Hindlimb muscle (tissue), 1 donor: ENCODE measurements around the gene ASB6. TPM values are rescaled to one million over a fixed set of nuclear protein-coding genes. Genes with fewer than 3 reads are reported as not detected.

Source experiments
- DNase-seq: peaks from one replicate; pipeline ENCODE4 v3.0.0-alpha.2; 2013
- polyA plus RNA-seq: library from polyadenylated mRNA; unstranded; fragments of 120-200 nt; gene quantifications from one replicate; pipeline ENCODE4 v1.2.1, GENCODE V29; 2013; ENCODE audit not compliant: insufficient read length

ASB6 gene, protein sequence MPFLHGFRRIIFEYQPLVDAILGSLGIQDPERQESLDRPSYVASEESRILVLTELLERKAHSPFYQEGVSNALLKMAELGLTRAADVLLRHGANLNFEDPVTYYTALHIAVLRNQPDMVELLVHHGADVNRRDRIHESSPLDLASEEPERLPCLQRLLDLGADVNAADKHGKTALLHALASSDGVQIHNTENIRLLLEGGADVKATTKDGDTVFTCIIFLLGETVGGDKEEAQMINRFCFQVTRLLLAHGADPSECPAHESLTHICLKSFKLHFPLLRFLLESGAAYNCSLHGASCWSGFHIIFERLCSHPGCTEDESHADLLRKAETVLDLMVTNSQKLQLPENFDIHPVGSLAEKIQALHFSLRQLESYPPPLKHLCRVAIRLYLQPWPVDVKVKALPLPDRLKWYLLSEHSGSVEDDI
- 15.2 TPM for polyA plus RNA-seq

DNA sequence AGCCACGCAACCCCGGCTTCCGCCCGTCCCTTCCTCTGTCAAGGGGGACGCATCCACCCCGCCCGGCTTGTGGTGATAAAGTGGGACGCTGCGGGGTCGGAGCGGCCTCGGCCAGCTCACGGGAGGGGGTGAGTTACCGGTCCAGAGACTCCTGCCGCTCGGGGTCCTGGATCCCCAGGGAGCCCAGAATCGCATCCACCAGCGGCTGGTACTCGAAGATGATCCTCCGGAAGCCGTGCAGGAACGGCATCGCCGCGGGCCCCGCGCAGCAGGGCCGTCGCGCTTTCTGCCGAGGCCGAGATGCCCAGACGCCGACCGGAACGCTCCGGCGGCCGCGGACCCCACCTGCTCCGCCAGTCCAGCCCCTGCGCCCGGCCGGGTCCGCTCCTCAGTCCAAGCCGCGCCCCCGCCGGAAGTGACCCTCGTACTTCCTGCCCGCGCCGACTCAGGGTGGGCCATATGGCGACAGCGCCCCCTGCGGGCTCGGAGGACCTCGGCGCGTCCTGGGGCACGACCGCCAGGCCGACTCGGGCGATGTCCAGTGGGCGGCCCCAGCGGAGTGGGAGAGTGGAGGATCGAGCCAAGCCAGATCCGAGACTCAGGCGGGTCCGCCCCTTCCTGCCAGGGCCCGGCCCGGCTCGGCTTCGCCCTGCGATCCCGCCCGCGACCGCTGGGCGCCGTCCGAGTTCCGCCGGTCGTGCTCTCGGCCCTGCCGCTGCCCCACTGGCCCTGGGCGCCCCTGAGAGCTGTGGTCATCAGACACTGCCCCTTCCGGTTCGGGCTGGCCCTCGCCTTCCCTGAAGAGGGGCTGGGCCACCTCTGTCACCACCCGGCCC is at the start of gene ASB6:
Gene ASB6 (minus strand): TSS at position 402 of the 836 bp plus-strand sequence. CDS start 152 bp downstream, at position 250.
- DNase-seq, result peak; percentile 99

GRCh38 chr9:129688285-129689043 is 46.5 kb upstream of the ASB6 start:
- DNase-seq, result no peak

DNA sequence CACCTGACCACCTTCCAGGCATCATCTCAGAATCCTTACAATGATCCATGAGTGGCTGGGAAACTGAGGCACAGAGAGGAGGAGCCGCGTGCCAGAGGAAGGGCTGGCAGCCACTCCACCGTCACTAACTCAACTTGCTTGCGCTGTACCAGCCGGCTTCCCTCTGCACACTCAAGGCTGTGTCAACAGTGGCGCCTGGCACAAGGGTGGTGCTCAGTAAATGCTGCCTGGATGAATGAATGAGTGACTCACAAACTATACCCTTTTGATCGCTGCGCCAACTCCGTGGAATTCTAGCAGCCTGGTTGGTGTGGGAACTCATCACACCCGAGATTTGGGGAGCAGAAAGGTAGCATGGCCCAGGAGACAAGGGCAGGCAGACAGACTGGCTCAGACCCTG is 45.4 kb upstream of the ASB6 start:
- DNase-seq, result no peak

GRCh38 chr9:129686736-129687135 is 44.8 kb upstream of the ASB6 start:
- no peak for DNase-seq

- no peak for DNase-seq
Measured at GRCh38 chr9:129685933-129686259, 43.9 kb upstream of the ASB6 start.

DNA sequence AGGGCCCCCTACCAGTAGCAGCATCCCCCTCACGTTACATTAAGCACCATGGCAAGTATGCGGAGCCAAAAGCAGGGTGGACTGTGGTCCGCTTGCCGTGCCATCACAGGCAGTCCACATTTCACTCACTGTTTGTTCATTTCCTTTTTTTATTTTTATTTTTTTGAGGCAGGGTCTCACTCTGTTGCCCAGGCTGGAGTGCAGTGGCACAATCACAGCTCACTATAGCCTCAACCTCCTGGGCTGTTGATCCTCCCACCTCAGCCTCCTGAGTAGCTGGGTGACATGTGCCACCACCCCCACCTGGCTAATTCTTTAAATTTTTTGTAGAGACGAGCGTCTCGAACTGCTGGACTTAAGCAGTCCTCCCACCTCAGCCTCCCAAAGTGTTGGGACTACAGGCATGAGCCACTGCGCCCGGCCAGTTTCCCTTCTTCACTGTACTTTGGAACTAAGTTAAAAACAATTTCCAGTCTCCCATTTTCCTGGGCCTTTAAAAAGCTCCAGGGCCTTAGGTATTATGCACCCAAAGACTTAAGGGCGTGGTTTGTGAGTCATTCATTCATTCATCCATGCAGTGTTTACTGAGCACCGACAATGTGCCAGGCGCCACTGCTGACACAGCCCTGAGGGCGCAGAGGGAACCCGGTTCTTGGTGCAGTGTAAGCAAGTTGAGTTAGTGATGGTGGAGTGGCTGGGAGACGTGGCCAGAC is 43.4 kb upstream of the ASB6 start:
- no peak for DNase-seq

GRCh38 chr9:129682381-129682780 is 40.4 kb upstream of the ASB6 start:
- no peak for DNase-seq

DNA sequence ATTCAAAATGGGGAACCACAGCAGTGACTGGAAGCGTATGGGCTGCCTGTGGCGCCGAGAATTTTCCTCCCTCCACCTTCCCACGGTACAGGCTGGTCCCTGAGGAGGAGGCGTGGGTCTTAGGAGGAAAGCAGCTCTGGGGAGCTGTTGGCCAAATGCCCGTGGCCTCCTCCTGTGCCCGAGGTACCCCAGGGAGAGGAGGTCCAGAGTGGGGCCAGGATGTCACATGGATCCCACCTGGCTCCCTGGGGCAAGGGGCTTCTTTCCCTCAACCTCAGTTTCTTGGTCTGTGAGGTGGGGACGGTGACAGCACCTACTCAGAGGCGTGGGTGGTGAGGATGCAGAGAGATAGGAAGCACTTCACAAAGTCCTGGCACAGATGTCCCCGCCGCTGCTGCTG is 40.0 kb upstream of the ASB6 start:
- DNase-seq, result no peak

GRCh38 chr9:129679537-129679936 is 37.6 kb upstream of the ASB6 start:
- DNase-seq, result no peak

GRCh38 chr9:129678844-129679243 is 36.9 kb upstream of the ASB6 start:
- DNase-seq, result no peak

DNA sequence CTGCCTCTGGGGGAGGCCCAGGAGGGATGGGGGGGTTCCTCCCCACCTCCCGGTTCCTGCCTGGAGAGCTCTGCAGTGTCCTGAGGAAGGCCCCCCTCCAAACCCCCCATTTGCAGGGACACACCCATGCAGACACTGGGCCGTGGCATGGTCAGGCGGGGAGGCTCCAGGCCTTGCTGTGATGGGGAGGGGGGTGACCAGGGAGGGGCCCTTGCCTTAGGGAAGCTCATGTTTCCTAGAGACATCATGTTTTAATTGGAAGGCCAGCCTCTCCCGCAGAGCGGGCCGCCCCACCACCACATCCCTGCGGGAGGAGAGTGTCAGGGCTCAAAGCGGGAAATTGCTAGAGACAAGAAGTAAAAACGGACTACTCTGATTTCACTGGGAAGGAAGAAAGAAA is 35.5 kb upstream of the ASB6 start:
- DNase-seq, result peak; percentile 49

DNA sequence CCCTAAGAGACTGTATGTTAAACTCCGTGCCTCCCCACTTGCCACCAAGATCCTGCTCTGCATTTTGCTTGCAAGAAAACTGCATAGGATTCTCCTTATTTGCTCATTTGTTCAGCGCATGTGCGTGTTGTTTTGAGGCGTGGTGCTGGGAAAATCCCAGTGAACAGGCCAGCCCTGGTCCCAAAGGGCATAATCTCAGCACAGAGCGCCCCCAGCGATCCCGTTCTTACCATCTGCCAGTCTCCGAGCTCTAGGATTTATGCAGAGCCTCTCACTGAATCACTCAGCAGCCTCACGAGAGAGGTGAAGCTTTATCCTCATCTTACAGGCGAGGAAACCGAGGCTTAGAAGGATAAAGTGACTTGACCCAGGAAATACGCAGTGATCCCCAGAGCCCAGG is 35.0 kb upstream of the ASB6 start:
- no peak for DNase-seq

- no peak for DNase-seq
Measured at GRCh38 chr9:129676287-129676686, 34.3 kb upstream of the ASB6 start.

- no peak for DNase-seq
Measured at GRCh38 chr9:129675620-129676019, 33.7 kb upstream of the ASB6 start.

- no peak for DNase-seq
Measured at GRCh38 chr9:129674229-129674628, 32.3 kb upstream of the ASB6 start.

DNA sequence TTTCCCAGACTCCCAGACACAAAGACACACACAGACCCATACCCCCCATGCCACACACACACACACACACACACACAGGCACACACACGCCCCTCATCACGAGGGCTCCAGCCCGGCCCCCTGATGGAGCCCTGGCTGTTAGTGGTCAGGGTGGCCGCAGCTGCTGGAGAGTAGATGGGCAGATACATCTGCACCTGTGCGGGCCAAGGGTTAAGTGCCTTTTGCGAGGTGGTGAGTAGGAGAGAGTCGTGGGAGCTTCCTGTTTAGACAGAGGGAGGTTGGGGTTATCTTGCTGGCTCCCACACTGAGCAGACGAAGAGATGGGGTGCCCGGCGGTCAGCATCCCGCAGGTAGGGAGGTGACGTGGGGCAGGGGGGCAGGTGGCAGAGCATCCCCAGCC is 31.7 kb upstream of the ASB6 start:
- DNase-seq, result no peak

DNA sequence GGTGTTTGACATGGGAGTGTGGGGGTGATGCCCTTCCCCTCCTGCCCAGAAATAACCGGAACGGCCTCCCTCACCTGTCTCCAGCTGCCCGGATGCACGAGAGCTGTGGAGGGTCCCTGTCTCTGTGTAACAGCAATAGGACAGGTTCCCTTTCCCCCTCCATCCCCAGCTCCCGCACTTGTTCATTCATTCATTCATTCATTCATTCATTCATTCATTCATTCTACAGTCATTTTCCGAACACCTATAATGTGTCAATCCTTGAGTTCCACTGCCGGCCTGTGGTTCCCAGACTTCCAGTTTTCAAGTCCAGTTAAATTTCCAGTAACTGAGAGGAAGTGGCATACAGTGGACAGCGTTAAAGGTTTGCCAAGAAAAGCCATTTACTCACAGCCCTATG is 30.8 kb upstream of the ASB6 start:
- no peak for DNase-seq

- no peak for DNase-seq
Measured at GRCh38 chr9:129671519-129671918, 29.6 kb upstream of the ASB6 start.

GRCh38 chr9:129671065-129671464 is 29.1 kb upstream of the ASB6 start:
- DNase-seq, result no peak

DNA sequence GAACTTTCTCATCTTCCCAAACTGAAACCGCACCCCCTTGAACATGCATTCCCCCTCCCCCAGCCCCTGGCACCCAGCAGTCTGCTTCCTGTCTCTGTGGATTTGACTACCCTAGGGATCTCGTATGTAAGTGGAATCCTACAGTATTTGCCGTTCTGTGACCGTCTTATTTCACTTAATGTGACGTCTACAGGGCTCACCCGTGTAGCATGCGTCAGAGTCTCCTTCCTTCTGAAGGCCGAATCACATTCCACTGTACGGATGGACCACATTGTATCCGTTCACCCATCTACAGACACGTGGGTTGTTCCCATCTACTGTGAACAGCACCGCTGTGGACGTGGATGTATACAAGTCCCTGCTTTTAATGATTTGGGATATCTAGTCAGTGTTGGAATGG is 28.0 kb upstream of the ASB6 start:
- no peak for DNase-seq

DNA sequence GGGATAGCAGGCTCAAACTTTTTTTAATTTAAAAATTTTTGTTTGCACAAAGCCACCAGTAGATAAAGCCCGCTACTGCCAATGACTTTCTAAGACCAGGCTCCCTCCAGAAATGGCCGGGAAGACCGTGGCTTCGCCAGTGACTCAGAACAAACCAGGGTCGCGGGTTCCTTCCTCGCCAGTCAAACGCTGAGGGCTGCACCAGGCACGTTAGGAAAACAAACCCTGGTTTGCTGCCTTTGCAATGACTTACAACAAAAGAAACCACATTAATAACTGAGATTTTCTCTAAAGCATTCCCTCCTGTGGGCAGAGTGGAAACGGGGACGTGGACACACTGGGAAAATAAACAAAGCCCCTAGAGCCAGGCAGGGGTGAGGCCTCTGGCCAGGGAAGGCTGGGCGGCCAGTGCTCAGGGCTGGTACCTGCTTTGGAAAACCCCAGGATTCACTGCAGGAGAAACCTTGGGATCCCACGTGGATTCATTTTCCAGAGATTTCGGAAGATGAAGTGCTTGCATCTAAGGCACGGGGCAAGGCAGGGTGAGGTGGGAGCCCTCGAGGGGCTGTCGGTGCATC is 27.3 kb upstream of the ASB6 start:
- DNase-seq, result no peak

GRCh38 chr9:129667850-129668249 is 25.9 kb upstream of the ASB6 start:
- DNase-seq, result no peak
